ENCODE data around the gene SBF1. TPM values are rescaled to one million over a fixed set of nuclear protein-coding genes. Genes with fewer than 3 reads are reported as not detected.

The SBF1 gene
- total RNA-seq, 8 experiments from 2014 or later, result 37.5 to 94.4 (median 60.3) TPM

DNA sequence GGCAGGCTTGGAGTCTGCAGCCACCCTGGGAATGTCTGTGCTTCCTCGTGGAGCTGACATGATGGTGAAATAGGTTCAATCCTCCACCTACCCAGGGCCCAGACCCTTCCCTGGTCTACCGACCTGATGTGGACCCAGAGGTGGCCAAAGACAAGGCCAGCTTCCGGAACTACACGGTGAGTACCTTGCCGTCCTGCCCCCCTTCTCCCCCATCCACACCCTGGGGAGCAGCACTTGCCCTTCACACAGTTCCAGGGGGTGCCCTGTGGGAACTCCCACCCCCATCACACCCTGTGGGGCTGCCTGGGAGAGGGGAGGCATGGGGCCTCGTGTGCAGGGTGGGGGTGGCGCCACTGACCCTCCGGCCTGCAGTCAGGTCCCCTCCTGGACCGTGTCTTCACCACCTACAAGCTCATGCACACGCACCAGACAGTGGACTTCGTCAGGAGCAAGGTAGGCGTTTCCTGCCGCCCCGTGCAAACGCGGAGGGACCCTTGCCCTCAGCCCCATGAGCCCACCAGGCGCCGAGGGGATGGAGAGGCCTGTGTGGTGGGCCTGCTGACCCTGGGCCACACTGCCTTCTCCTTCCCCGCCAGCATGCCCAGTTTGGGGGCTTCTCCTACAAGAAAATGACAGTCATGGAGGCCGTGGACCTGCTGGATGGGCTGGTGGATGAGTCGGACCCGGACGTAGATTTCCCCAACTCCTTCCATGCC, 12.6 kb upstream of the SBF1 start:
- 78 to 80% methylated on average over 1 to 5 of the region's 23 CpGs; no CpG with 5 or more reads in 8 of the 10 experiments for WGBS, 10 experiments
- Histone ChIP-seq H3K4me1 (replicated peaks in 1 of 2) (peaks cover 0 to under 1% of the 10 kb centered on the region in 2 donors), H3K27ac (no peak overlapping the region), H3K4me3 (no peak overlapping the region)
- no peak for ATAC-seq (replicated peaks in 6 of 8)
- in situ Hi-C loops (cut with MboI; ENCODE audit: low pct_unique_long_range_greater_than_20kb in 2 of 9, low sequenced_read_pairs in 9 of 9, unreplicated experiment in 9 of 9), result no loop called here

DNA sequence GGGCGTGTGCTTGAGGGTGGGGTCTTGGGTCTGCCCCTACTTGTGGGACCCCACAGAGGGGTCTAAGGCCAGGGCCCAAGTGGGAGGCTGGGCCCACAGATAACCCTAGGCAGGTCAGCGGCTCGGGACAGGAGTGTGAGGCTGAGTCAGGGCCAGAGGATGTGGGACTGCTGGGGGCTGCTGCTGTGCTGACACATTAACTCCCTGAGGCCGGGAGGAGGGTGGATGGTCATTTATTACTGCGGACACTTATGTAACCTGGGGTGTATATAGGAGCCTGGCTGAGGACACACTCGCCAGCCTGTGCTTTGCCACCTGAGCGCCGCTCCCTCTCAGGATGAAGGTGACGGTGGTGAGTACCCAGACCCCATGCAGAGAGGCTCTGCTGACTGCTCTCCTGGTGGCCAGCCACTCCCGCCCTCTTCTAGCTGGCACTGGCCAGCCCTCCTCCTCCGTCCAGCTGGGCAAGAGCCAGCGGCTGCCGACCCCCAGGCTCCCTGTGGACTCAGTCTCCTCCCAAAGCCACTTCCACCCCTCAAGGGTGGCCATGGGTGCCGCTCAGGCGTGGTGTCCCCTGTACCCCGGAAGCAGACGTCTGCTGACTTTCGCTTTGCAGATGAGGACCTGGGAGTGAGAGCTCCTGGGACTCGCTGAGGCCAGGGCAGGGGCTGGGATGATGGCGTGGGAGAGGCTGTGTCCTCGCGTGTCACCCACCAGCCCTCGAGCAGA, 11.9 kb upstream of the SBF1 start, which contains the start of gene MIOX:
TSS of gene MIOX (plus strand) at position 299 of the 729 bp plus-strand sequence. CDS start at position 338, 39 bp downstream.
- H3K4me3 ChIP-seq, result no peak within 1 kb of the TSS
- peaks cover 0 to 8% of the 10 kb centered on the region in 2 donors for H3K4me1 ChIP-seq (replicated peaks in 1 of 2)
- no peak for ATAC-seq (replicated peaks in 6 of 8)
- in situ Hi-C loops (cut with MboI; ENCODE audit: low pct_unique_long_range_greater_than_20kb in 2 of 9, low sequenced_read_pairs in 9 of 9, unreplicated experiment in 9 of 9), result no loop called here
- 0 to 90% (median 69%) methylated on average over 1 to 6 of the region's 23 CpGs; no CpG with 5 or more reads in 4 of the 10 experiments for WGBS, 10 experiments
- H3K27ac ChIP-seq, result no peak within 1 kb of the TSS

DNA sequence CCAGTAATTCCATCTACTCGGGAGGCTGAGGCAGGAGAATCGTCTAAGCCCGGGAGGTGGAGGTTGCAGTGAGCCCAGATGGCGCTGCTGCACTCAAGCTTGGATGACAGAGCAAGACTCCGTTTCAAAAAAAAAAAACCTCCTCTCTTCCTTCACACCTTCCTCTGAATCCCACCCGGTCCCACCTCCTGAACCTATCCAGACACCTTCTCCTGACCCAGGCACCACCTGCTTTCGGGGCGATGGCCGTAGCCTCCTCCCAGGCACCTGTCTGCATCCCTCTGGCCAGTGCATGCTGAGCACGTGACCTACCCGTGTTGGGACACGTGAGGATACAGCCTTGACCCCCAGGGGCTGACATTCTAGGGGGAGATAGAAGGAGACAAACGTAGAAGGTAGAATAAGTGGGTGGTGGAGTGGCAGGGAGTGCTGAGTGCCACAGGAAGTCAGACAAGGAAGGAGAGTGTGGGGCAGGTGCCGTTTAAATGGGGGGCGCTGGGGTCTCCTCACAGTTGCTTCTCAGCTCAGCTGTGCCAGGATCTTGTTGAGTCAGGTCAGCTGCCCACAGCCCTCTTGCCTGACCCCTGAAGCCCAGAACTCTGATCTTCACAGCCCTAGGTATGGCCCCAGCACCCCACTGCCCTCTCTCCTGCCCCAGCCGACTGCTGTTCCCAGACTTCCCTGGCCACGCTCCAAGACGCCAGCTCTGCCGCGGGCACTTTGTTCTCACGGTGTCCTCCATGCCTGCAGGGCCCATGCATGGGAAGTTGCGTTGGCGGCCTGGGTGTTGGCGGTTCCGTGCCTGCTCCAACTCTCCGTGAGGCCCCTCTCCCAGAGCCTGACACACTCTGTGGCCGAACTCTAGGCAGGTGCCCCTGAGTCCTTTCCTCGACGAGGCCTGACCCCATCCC, 10.6 kb upstream of the SBF1 start:
- in situ Hi-C loops (cut with MboI; ENCODE audit: low pct_unique_long_range_greater_than_20kb in 2 of 9, low sequenced_read_pairs in 9 of 9, unreplicated experiment in 9 of 9), result no loop called here
- Histone ChIP-seq H3K27ac (no peak overlapping the region), H3K4me3 (no peak overlapping the region), H3K4me1 (replicated peaks in 1 of 2) (peaks cover 0 to 13% of the 10 kb centered on the region in 2 donors)
- ATAC-seq (replicated peaks in 6 of 8), result peak in 1 of 8 experiments; percentile 28
- 39 to 72% (median 58%) methylated on average over 1 to 8 of the region's 29 CpGs; no CpG with 5 or more reads in 3 of the 10 experiments for WGBS, 10 experiments

DNA sequence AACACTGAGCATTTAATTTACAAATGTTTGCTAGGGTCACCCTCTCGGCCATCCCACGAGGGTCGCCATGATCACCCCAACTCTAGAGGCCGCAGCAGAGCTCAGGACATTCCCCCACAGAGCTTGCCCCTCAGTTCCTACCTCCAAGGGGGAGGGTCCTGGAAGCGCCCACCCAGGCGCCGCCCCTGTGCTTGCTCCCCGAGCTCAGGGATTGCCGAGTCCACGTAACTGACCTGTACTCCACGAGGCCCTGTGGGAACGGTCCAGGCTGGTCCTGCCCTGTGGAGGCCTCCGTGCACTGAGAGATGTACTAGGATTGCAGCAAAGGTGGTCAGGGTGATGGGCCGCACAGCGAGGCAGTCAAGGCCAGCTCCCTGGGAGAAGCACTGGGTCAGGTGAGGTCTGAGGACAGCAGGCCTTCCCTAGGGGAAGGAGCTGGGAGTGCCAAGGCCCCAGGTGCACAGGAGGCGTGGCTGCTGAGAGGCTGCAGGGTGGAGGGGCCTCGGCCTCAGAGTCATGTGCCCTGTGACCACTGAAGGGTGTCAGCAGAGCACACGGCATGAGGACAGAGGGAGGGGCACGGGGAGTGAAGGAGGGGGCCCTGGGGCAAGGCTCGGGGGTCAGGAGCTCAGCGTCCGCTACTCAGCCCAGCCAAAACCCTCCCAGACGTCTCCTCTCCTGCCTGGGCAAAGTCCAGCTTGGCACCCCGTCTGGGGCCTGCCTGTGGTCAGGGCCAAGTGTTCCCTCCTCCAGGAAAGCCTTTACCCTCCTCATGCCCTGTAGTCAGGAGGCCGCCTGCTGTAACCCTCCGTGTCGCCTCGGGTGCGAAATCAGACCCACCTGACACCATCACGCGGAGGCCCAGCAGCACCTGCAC, 9.4 kb upstream of the SBF1 start:
- no peak overlapping the region for H3K4me3 ChIP-seq
- H3K4me1 ChIP-seq (replicated peaks in 1 of 2), result peaks cover 0 to 13% of the 10 kb centered on the region in 2 donors
- H3K27ac ChIP-seq, result no peak overlapping the region
- in situ Hi-C loops (cut with MboI; ENCODE audit: low pct_unique_long_range_greater_than_20kb in 2 of 9, low sequenced_read_pairs in 9 of 9, unreplicated experiment in 9 of 9), result no loop called here
- WGBS, 10 experiments, result 73 to 86% methylated on average over 1 to 4 of the region's 31 CpGs; no CpG with 5 or more reads in 8 of the 10 experiments
- ATAC-seq (replicated peaks in 6 of 8), result no peak

DNA sequence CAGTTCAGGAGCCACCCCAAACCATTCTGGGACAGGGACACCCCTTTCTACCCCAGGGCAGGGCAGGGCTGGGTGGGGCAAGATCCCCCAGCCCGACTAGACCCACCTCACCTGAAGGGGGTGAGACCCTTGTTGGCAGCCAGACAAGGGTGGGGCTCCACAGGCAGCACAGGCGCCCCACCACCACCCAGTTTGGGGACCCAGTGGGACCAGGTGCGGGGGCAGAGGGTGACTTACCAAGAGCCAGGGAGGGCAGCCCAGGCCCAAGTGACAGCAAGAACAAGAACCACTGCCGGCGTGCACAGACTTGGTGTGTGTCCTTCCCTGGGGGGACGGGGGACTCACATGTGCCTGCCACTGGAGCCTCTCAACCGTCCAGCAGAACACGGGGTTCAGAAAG, 8.7 kb upstream of the SBF1 start:
- no peak overlapping the region for H3K4me3 ChIP-seq
- H3K27ac ChIP-seq, result no peak overlapping the region
- H3K4me1 ChIP-seq (replicated peaks in 1 of 2), result peaks cover 0 to 13% of the 10 kb centered on the region in 2 donors
- no peak for ATAC-seq (replicated peaks in 6 of 8)
- in situ Hi-C loops (cut with MboI; ENCODE audit: low pct_unique_long_range_greater_than_20kb in 2 of 9, low sequenced_read_pairs in 9 of 9, unreplicated experiment in 9 of 9), result no loop called here
- WGBS, 10 experiments, result 94% methylated on average over 3 of the region's 8 CpGs; no CpG with 5 or more reads in 9 of the 10 experiments

DNA sequence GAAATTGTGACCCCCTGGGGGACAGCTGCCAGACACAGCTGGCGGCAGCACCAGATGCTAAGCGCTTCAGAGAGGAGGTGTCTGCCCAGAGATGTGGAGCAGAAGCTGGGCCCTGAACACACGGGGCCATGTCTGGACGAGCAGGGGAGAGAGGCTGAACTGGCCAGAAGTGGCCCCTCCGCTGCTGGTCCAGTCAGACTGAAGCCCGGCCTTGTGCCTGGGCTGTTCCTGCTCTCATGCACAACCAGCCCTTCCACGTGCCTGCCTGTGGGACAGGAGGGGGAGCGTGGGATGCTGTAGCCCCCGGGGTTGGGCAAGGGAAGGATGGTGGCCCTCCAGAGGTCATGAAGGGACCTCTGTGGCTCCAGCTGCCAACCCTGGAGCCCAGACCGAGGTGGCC, 8.3 kb upstream of the SBF1 start:
- no peak overlapping the region for H3K27ac ChIP-seq
- H3K4me3 ChIP-seq, result no peak overlapping the region
- peaks cover 0 to 13% of the 10 kb centered on the region in 2 donors for H3K4me1 ChIP-seq (replicated peaks in 1 of 2)
- in situ Hi-C loops (cut with MboI; ENCODE audit: low pct_unique_long_range_greater_than_20kb in 2 of 9, low sequenced_read_pairs in 9 of 9, unreplicated experiment in 9 of 9), result no loop called here
- no peak for ATAC-seq (replicated peaks in 6 of 8)
- WGBS, 10 experiments, result 60 to 100% methylated on average over 1 of the region's 10 CpGs; no CpG with 5 or more reads in 8 of the 10 experiments

DNA sequence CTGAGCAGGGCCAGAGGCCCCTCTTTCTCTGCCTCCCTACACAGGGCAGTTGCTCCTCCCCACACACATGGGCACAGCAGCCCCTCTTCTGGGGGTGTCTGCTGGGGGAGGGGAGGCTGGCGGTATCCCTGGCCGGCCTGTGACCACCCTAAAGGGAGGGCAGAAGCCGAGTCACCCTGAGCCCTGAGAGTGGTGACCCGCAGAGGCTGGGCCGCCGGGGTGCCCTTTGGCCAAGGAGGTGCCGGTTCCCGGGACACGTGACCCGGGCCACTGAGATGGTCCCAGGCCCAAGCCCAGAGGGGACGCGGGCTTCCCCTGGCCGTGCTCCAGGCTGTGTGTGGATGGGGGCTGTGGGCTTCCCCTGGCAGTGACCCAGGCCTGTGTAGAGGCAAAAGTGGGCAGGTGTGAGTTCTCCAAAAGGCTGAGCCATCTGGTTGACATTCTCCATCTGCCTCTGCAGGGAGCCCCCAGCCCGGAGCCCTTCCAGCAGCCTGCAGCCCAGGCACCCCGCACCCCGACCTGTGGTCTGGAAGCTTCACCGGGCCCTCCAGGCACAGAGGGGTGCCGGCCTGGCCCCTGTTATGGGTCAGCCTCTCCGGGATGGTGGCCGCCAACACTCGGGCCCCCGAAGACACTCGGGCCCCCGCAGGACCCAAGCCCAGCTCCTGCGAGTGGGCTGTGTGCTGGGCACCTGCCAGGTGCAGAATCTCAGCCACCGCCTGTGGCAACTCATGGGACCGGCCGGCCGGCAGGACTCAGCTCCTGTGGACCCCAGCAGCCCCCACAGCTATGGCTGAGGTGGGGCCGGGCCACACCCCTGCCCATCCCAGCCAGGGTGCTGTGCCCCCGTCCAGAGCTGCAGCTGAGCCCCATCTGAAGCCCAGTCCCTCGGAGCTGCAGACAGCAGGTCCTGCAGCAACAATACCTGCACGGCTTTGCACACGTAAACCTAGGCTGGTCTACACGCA, 7.6 kb upstream of the SBF1 start:
- in situ Hi-C loops (cut with MboI; ENCODE audit: low pct_unique_long_range_greater_than_20kb in 2 of 9, low sequenced_read_pairs in 9 of 9, unreplicated experiment in 9 of 9), result no loop called here
- 80 to 100% (median 95%) methylated on average over 2 to 7 of the region's 35 CpGs; no CpG with 5 or more reads in 6 of the 10 experiments for WGBS, 10 experiments
- Histone ChIP-seq H3K4me3 (peak overlapping the region; percentile 22 to 47 (median 45)), H3K27ac (peak overlapping the region in 1 of 2 donors; percentile 7), H3K4me1 (replicated peaks in 1 of 2) (peaks cover 0 to 13% of the 10 kb centered on the region in 2 donors)
- peak in 5 of 8 experiments; percentile 11 to 42 (median 31) for ATAC-seq (replicated peaks in 6 of 8)

DNA sequence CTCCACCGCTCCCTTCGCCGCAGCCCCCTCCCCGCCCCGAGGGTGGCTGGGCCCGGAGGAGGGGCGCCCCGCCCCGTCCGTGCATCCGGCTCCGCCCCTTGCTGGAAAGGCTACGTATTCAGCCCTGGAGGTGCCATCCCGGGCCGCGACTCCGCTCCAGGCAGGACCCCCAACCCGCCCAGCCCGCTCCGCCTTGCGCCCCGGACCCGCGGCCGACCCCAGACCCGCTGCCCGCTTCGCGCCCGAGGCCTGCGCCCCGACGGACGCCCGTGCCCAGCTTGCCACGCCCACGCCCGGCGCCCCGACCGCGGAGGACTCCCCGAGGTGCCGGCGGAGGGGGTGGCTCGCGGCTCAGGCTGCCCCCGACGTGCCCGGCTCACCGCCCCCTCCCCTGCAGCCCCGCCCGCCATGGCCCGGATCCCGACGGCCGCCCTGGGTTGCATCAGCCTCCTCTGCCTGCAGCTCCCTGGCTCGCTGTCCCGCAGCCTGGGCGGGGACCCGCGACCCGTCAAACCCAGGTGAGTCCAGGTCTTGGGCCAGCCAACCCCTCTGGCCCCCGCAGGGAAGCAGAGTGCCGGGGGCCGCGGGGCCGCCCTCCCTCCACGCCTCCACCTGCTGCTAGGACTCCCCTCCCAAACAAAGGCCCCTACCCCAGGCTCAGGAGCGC, 6.7 kb upstream of the SBF1 start, which contains the start of gene ADM2:
TSS of gene ADM2 (plus strand) at position 104 of the 667 bp plus-strand sequence. CDS start at position 409, 305 bp downstream.
- in situ Hi-C loops (cut with MboI; ENCODE audit: low pct_unique_long_range_greater_than_20kb in 2 of 9, low sequenced_read_pairs in 9 of 9, unreplicated experiment in 9 of 9), result no loop called here
- Histone ChIP-seq H3K27ac (peak within 1 kb of the TSS in 1 of 2 donors; percentile 7), H3K4me3 (peak within 1 kb of the TSS; percentile 22 to 47 (median 45)), H3K4me1 (replicated peaks in 1 of 2) (peaks cover 7 to 16% of the 10 kb centered on the region in 2 donors)
- WGBS, 10 experiments, result no CpG with 5 or more reads among the region's 70 CpGs
- ATAC-seq (replicated peaks in 6 of 8), result peak; percentile 64 to 79 (median 74)

DNA sequence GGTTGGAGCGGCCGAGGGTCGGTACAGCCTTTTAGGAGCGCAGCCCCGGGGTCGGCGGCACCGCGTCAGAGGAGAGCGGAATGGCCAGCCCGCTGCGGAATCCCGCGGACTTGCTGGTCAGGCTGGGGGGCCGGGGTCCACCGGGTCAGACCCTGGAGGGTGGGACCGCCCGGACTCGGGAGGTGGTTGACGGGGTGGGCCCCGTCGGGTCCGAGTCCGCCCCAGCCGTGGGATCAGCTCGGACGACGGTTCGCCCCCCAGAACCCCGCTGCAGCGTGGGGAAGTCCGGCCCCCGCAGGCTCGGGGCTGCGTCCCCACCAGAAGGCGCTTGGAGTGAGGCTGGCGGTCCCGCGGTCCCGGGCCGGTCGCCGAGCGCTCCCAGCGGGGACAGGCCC, 6.2 kb upstream of the SBF1 start:
- Histone ChIP-seq H3K27ac (no peak overlapping the region), H3K4me3 (peak overlapping the region; percentile 22 to 47 (median 45)), H3K4me1 (replicated peaks in 1 of 2) (peaks cover 7 to 16% of the 10 kb centered on the region in 2 donors)
- in situ Hi-C loops (cut with MboI; ENCODE audit: low pct_unique_long_range_greater_than_20kb in 2 of 9, low sequenced_read_pairs in 9 of 9, unreplicated experiment in 9 of 9), result no loop called here
- peak in 1 of 8 experiments; percentile 5 for ATAC-seq (replicated peaks in 6 of 8)
- 0 to 23% (median 0%) methylated on average over 1 to 5 of the region's 45 CpGs; no CpG with 5 or more reads in 7 of the 10 experiments for WGBS, 10 experiments

DNA sequence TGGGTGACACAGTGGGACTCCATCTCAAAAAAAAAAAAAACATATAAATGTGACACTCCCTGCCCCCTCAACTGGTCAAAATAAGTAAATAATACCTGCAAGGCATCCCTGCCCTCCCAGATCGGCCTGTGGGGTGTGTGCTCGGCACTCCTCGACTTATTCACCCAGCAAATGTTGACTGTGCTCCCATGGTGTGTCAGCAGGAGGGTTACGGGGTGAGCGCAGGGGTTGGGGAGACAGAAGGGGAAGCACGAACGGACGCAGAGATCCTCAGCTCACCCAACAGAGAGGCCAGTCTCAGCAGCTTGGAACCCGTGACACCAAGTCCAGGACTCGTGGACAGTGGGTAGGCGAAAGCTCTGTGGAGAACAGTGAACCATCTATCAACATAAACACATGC, 4.9 kb upstream of the SBF1 start:
- Histone ChIP-seq H3K27ac (no peak overlapping the region), H3K4me1 (replicated peaks in 1 of 2) (peaks cover 11 to 20% of the 10 kb centered on the region in 2 donors), H3K4me3 (no peak overlapping the region)
- 40 to 100% (median 77%) methylated on average over 1 to 3 of the region's 11 CpGs; no CpG with 5 or more reads in 6 of the 10 experiments for WGBS, 10 experiments
- no peak for ATAC-seq (replicated peaks in 6 of 8)
- in situ Hi-C loops (cut with MboI; ENCODE audit: low pct_unique_long_range_greater_than_20kb in 2 of 9, low sequenced_read_pairs in 9 of 9, unreplicated experiment in 9 of 9), result no loop called here
